ENCODE measurements around the gene MARK3. TPM values are rescaled to one million over a fixed set of nuclear protein-coding genes. Genes with fewer than 3 reads are reported as not detected.

The MARK3 gene
- polyA plus RNA-seq, 1 donor (not counting 4 experiments of a cell fraction or from before 2014, with no cell fraction given), result 133 TPM

- H3K4me2 ChIP-seq (ENCODE audit: control insufficient read depth, extremely low read depth, insufficient read depth, low read depth, low read length), result no peak overlapping the region
- H3K36me3 ChIP-seq (ENCODE audit: control insufficient read depth in 2 of 2, extremely low read depth in 1 of 2, insufficient read depth in 2 of 2, low read length in 2 of 2), result peaks cover 11 to 12% of the 10 kb centered on the region in 2 experiments
- DNase-seq (ENCODE audit: low read depth, low spot score) (no peak), FAIRE-seq (no peak)
- no peak overlapping the region for H3K27ac ChIP-seq (ENCODE audit: control insufficient read depth, insufficient read depth, low read length)
- H3K9ac ChIP-seq (ENCODE audit: control insufficient read depth, extremely low read depth, insufficient read depth, low read length), result no peak overlapping the region
- TF ChIP-seq EZH2 (IDR thresholded peaks at IDR 0.05; ENCODE audit: low read length), result no peak
- no peak for TF ChIP-seq CTCF (optimal IDR thresholded peaks at IDR 0.05 in 1 of 3, IDR thresholded peaks at IDR 0.05 in 1 of 3, conservative IDR thresholded peaks at IDR 0.05 in 1 of 3; ENCODE audit: extremely low read depth in 1 of 3, insufficient read depth in 2 of 3, low read length in 3 of 3)
- peaks cover 23% of the 10 kb centered on the region for H4K20me1 ChIP-seq (ENCODE audit: control insufficient read depth, extremely low read depth, insufficient read depth, low read length)
- no peaks in the 10 kb centered on the region for H3K9me3 ChIP-seq (ENCODE audit: control insufficient read depth, low read depth, low read length)
- peaks cover 92% of the 10 kb centered on the region for H3K79me2 ChIP-seq (ENCODE audit: control insufficient read depth, insufficient read depth, low read length)
- no peak overlapping the region for H2AFZ ChIP-seq (ENCODE audit: control insufficient read depth, low read length)
- dilution Hi-C loops (cut with MboI; ENCODE audit: extremely low pct_ligation_motif_present, low sequenced_read_pairs), result no loop called here
- H3K4me3 ChIP-seq (ENCODE audit: control insufficient read depth in 2 of 3, extremely low read depth in 1 of 3, insufficient read depth in 2 of 3, low read depth in 1 of 3, low read length in 3 of 3), result no peak overlapping the region
- no peaks in the 10 kb centered on the region for H3K27me3 ChIP-seq (ENCODE audit: control insufficient read depth, extremely low read depth, insufficient read depth, low read length)
- H3K4me1 ChIP-seq (ENCODE audit: control insufficient read depth, extremely low read depth, insufficient read depth, low read length), result peaks cover 6% of the 10 kb centered on the region
- H3K9me1 ChIP-seq (ENCODE audit: control insufficient read depth, extremely low read depth, insufficient read depth, low read length), result peaks cover 5% of the 10 kb centered on the region
These were observed 37.8 kb downstream of the MARK3 start for GRCh38 chr14:103423050-103423461.

GRCh38 chr14:103427485-103428443 lies 42.5 kb downstream of the MARK3 start:
- no peak overlapping the region for H2AFZ ChIP-seq (ENCODE audit: control insufficient read depth, low read length)
- dilution Hi-C loops (cut with MboI; ENCODE audit: extremely low pct_ligation_motif_present, low sequenced_read_pairs), result no loop called here
- no peak for FAIRE-seq
- no peak overlapping the region for H3K27ac ChIP-seq (ENCODE audit: control insufficient read depth, insufficient read depth, low read length)
- peaks cover 94% of the 10 kb centered on the region for H3K79me2 ChIP-seq (ENCODE audit: control insufficient read depth, insufficient read depth, low read length)
- DNase-seq (ENCODE audit: low read depth, low spot score), result no peak
- H4K20me1 ChIP-seq (ENCODE audit: control insufficient read depth, extremely low read depth, insufficient read depth, low read length), result peaks cover 13% of the 10 kb centered on the region
- H3K4me2 ChIP-seq (ENCODE audit: control insufficient read depth, extremely low read depth, insufficient read depth, low read depth, low read length), result no peak overlapping the region
- H3K4me1 ChIP-seq (ENCODE audit: control insufficient read depth, extremely low read depth, insufficient read depth, low read length), result peaks cover 6% of the 10 kb centered on the region
- H3K9me3 ChIP-seq (ENCODE audit: control insufficient read depth, low read depth, low read length), result no peaks in the 10 kb centered on the region
- peaks cover 9 to 10% of the 10 kb centered on the region in 2 experiments for H3K36me3 ChIP-seq (ENCODE audit: control insufficient read depth in 2 of 2, extremely low read depth in 1 of 2, insufficient read depth in 2 of 2, low read length in 2 of 2)
- no peak overlapping the region for H3K4me3 ChIP-seq (ENCODE audit: control insufficient read depth in 2 of 3, extremely low read depth in 1 of 3, insufficient read depth in 2 of 3, low read depth in 1 of 3, low read length in 3 of 3)
- TF ChIP-seq CTCF (optimal IDR thresholded peaks at IDR 0.05 in 1 of 3, IDR thresholded peaks at IDR 0.05 in 1 of 3, conservative IDR thresholded peaks at IDR 0.05 in 1 of 3; ENCODE audit: extremely low read depth in 1 of 3, insufficient read depth in 2 of 3, low read length in 3 of 3), result no peak
- no peak for TF ChIP-seq EZH2 (IDR thresholded peaks at IDR 0.05; ENCODE audit: low read length)
- H3K27me3 ChIP-seq (ENCODE audit: control insufficient read depth, extremely low read depth, insufficient read depth, low read length), result no peaks in the 10 kb centered on the region
- peaks cover 5% of the 10 kb centered on the region for H3K9me1 ChIP-seq (ENCODE audit: control insufficient read depth, extremely low read depth, insufficient read depth, low read length)
- H3K9ac ChIP-seq (ENCODE audit: control insufficient read depth, extremely low read depth, insufficient read depth, low read length), result no peak overlapping the region
